ENCODE results near the gene ATG7. TPM values are rescaled to one million over a fixed set of nuclear protein-coding genes. Genes with fewer than 3 reads are reported as not detected.
A peak's percentile ranks its signal among the peaks of the same experiment; 100 is the strongest.

ATG7 gene
- total RNA-seq, 2 donors from 2014 or later = 33.9 to 38.4 TPM

DNA sequence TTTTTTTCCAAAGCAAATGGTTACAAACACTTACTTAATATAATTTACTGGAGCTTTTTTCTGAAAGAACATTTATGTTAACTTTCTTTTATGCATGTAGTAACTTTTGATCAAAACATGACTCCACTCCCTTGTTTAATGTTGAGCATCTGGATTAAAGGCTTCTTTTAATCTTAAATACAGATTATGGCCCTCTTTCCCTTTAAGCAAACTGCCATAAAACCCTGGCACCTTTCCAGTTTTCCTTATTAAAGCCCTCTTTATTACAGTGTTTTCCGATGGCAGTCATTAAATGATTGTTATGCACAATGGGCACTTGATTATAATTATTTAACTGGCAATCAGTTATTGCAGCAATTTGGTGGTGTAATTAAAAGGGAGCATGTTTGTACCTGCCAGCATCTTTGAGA, 204.5 kb downstream of the ATG7 start:
- H3K4me3 ChIP-seq (ENCODE audit: low read length) = no peak overlapping the region
- no peaks in the 10 kb centered on the region for H3K9me3 ChIP-seq (ENCODE audit: control insufficient read depth, low read length)
- H3K27ac ChIP-seq (ENCODE audit: low read depth, low read length) = no peak overlapping the region
- H3K4me1 ChIP-seq (ENCODE audit: control insufficient read depth, insufficient read depth, low read length) = peaks cover 7% of the 10 kb centered on the region
- TF ChIP-seq, protein P1, sequence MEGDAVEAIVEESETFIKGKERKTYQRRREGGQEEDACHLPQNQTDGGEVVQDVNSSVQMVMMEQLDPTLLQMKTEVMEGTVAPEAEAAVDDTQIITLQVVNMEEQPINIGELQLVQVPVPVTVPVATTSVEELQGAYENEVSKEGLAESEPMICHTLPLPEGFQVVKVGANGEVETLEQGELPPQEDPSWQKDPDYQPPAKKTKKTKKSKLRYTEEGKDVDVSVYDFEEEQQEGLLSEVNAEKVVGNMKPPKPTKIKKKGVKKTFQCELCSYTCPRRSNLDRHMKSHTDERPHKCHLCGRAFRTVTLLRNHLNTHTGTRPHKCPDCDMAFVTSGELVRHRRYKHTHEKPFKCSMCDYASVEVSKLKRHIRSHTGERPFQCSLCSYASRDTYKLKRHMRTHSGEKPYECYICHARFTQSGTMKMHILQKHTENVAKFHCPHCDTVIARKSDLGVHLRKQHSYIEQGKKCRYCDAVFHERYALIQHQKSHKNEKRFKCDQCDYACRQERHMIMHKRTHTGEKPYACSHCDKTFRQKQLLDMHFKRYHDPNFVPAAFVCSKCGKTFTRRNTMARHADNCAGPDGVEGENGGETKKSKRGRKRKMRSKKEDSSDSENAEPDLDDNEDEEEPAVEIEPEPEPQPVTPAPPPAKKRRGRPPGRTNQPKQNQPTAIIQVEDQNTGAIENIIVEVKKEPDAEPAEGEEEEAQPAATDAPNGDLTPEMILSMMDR (conservative IDR thresholded peaks at IDR 0.05) = no peak
- H3K27me3 ChIP-seq (ENCODE audit: control insufficient read depth, insufficient read depth, low read length, poor library complexity, severe bottlenecking) = no peaks in the 10 kb centered on the region
- WGBS, 2 experiments (ENCODE audit: insufficient coverage in 1 of 2, insufficient read length in 1 of 2) = 93 to 100% methylated on average over 1 of the region's 1 CpG
- DNase-seq = no peak
- Mint-ChIP-seq H3K36me3 (ENCODE audit: low read depth) (no peaks in the 10 kb centered on the region), H3K9me3 (no peaks in the 10 kb centered on the region), H3K27me3 (ENCODE audit: insufficient read depth) (no peaks in the 10 kb centered on the region), H3K4me3 (no peak overlapping the region), H3K4me1 (peaks cover 17% of the 10 kb centered on the region), H3K27ac (no peak overlapping the region)
- no peaks in the 10 kb centered on the region for H3K36me3 ChIP-seq (ENCODE audit: control insufficient read depth, insufficient read depth, low read length)
- no peak overlapping the region for H3K9ac ChIP-seq (ENCODE audit: extremely low read depth, low read length, poor library complexity, severe bottlenecking)

DNA sequence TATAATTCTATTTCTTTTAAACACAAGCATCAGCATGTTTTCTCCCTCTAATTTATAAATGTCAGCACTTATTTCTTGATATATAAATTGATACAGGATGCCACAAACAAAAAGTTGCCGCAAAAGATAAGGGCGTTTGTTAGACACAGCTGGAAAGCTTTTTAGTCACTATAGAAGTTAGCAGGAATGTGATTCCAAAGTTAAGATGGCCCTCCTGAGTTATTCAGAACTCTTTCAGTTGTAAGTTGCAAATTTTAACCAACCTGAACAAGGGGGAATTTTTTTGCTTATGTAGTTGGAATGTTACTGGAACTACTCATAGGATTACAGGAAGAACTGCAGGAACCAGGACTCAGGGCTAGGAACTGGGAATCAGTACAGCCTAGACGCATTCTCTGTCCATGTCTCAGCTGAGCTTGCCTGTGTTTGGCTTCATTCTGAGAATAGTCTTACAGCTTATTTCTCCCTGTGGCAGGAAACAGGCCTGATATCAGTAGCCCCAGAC, 205.3 kb downstream of the ATG7 start:
- Mint-ChIP-seq H3K9me3 (no peaks in the 10 kb centered on the region), H3K4me1 (peaks cover 17% of the 10 kb centered on the region), H3K4me3 (no peak overlapping the region), H3K36me3 (ENCODE audit: low read depth) (no peaks in the 10 kb centered on the region), H3K27ac (peak overlapping the region; percentile 85), H3K27me3 (ENCODE audit: insufficient read depth) (no peaks in the 10 kb centered on the region)
- Histone ChIP-seq H3K9ac (ENCODE audit: extremely low read depth, low read length, poor library complexity, severe bottlenecking) (no peak overlapping the region), H3K4me1 (ENCODE audit: control insufficient read depth, insufficient read depth, low read length) (peaks cover 7% of the 10 kb centered on the region), H3K36me3 (ENCODE audit: control insufficient read depth, insufficient read depth, low read length) (no peaks in the 10 kb centered on the region), H3K4me3 (ENCODE audit: low read length) (no peak overlapping the region), H3K9me3 (ENCODE audit: control insufficient read depth, low read length) (no peaks in the 10 kb centered on the region), H3K27me3 (ENCODE audit: control insufficient read depth, insufficient read depth, low read length, poor library complexity, severe bottlenecking) (no peaks in the 10 kb centered on the region), H3K27ac (ENCODE audit: low read depth, low read length) (peak overlapping the region; percentile 1)
- WGBS, 2 experiments (ENCODE audit: insufficient coverage in 1 of 2, insufficient read length in 1 of 2) = 71 to 72% methylated on average over 3 of the region's 3 CpGs
- TF ChIP-seq, protein P1 (conservative IDR thresholded peaks at IDR 0.05) = no peak
- no peak for DNase-seq

DNA sequence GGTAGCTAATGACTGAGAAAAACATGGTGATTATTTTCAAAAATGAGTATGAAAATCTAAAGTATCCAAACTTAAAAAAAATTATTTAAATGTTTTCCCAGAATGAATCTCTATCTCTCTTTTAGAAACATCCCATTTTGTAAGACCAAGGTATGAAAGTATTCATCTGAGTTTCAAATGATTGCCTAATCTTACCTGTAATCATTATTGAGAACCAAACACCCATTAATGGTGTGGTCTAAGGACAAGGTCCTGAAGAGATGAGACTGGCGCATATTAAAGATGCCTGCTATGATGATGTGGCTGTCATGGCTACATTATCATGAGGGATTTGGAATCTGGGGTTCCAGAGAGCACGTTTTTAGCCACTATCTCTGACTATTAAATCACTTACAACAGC, 206.0 kb downstream of the ATG7 start:
- H3K27me3 ChIP-seq (ENCODE audit: control insufficient read depth, insufficient read depth, low read length, poor library complexity, severe bottlenecking) = no peaks in the 10 kb centered on the region
- H3K4me1 ChIP-seq (ENCODE audit: control insufficient read depth, insufficient read depth, low read length) = peaks cover 7% of the 10 kb centered on the region
- Mint-ChIP-seq H3K27ac (no peak overlapping the region), H3K27me3 (ENCODE audit: insufficient read depth) (no peaks in the 10 kb centered on the region), H3K36me3 (ENCODE audit: low read depth) (no peaks in the 10 kb centered on the region), H3K4me3 (no peak overlapping the region), H3K9me3 (no peaks in the 10 kb centered on the region), H3K4me1 (peaks cover 17% of the 10 kb centered on the region)
- no peaks in the 10 kb centered on the region for H3K36me3 ChIP-seq (ENCODE audit: control insufficient read depth, insufficient read depth, low read length)
- DNase-seq = no peak
- H3K9me3 ChIP-seq (ENCODE audit: control insufficient read depth, low read length) = no peaks in the 10 kb centered on the region
- no peak overlapping the region for H3K9ac ChIP-seq (ENCODE audit: extremely low read depth, low read length, poor library complexity, severe bottlenecking)
- no peak overlapping the region for H3K4me3 ChIP-seq (ENCODE audit: low read length)
- 80 to 94% methylated on average over 1 to 2 of the region's 2 CpGs for WGBS, 2 experiments (ENCODE audit: insufficient coverage in 1 of 2, insufficient read length in 1 of 2)
- TF ChIP-seq, protein P1 (conservative IDR thresholded peaks at IDR 0.05) = no peak
- no peak overlapping the region for H3K27ac ChIP-seq (ENCODE audit: low read depth, low read length)
